Measurements from ENCODE around the gene CNTNAP5. TPM values are rescaled to one million over a fixed set of nuclear protein-coding genes. Genes with fewer than 3 reads are reported as not detected.

CNTNAP5 gene
- total RNA-seq, 2 experiments from 2014 or later, result not detected

DNA sequence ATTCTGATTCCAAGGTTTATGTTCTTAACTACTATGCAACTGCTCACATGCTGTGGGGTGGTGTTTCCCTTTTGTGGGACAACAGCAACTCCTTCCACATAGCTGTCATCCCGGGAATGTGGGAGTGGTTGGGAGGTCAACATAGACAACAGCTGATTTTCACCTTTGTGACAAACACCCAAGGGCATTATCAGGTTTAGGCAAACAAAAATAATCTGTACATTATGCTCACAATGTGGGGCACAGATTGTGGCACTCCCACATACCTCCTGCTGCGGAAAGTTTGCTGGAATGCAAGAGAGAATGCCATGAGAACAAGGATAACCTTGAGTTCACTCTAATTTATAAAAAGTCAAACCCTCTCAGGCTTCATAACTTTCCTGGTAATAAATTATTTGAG lies 582.6 kb downstream of the CNTNAP5 start:
- POLR2A ChIA-PET, result no interaction called here
- Mint-ChIP-seq H3K4me1 (no peaks in the 10 kb centered on the region), H3K4me3 (no peak overlapping the region), H3K27ac (no peak overlapping the region), H3K36me3 (ENCODE audit: low read depth) (no peaks in the 10 kb centered on the region), H3K27me3 (no peaks in the 10 kb centered on the region), H3K9me3 (no peaks in the 10 kb centered on the region)
- DNase-seq, result no peak
- CTCF ChIA-PET, result no interaction called here

DNA sequence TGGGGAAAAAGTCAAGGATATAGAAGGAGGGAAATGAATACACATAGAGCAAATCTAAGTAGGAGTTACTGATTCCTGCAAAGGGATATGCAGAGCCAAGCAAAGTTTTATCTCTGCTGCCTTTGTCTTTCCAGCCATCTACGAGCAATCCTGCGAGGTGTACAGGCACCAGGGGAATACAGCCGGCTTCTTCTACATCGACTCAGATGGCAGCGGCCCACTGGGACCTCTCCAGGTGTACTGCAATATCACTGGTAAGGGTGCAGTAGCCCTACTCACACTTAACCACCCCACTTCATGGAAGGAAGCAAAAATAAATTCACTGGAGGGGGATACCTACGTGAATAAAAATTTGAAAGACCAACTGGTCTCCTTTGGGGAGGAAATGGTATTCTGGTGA lies 584.6 kb downstream of the CNTNAP5 start:
- Mint-ChIP-seq H3K27ac (no peak overlapping the region), H3K9me3 (no peaks in the 10 kb centered on the region), H3K4me1 (no peaks in the 10 kb centered on the region), H3K36me3 (ENCODE audit: low read depth) (no peaks in the 10 kb centered on the region), H3K4me3 (no peak overlapping the region), H3K27me3 (no peaks in the 10 kb centered on the region)
- no peak for DNase-seq
- ChIA-PET CTCF (no interaction called here), POLR2A (no interaction called here)

DNA sequence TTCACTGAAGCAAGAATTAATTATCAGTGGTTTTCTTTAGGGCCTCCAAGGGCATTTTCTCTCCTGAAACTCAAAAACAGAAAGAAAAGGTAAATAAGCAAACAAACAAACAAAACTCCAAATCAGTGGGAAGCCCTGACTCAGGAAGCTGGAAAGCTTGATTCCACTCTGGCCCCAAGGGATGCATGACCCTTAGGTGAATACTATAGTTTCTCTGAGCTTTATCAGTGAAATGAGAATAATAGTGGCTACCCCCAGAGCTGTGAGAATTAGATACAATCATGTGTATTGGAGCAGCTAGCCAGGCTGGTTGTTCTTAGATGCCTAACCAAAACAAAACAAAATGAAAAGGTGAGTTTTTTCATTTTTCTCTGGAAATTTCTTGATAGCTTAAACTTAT lies 585.1 kb downstream of the CNTNAP5 start:
- ChIA-PET POLR2A (no interaction called here), CTCF (no interaction called here)
- no peak for DNase-seq
- H3K9me3 Mint-ChIP-seq, result no peaks in the 10 kb centered on the region
- H3K4me3 Mint-ChIP-seq, result no peak overlapping the region
- H3K4me1 Mint-ChIP-seq, result no peaks in the 10 kb centered on the region
- no peak overlapping the region for H3K27ac Mint-ChIP-seq
- no peaks in the 10 kb centered on the region for H3K27me3 Mint-ChIP-seq
- H3K36me3 Mint-ChIP-seq (ENCODE audit: low read depth), result no peaks in the 10 kb centered on the region

DNA sequence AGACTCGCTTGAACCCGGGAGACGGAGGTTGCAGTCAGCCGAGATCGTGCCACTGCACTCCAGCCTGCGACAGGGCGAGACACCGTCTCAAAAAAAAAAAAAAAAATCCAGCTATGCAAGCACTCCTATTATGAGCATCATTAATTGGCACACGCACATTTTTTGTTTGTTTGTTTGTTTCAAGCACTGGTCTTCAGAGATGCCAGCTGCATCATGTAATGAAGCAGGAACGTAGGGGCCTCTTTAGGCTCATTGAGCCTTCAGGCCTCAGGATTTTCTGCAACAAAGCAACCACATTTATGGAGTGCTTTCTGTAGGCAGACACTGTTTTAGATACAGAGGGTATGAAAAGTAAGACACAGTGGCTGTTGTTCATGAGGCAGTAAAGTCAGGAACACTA lies 585.8 kb downstream of the CNTNAP5 start:
- Mint-ChIP-seq H3K9me3 (no peaks in the 10 kb centered on the region), H3K4me1 (no peaks in the 10 kb centered on the region), H3K27me3 (no peaks in the 10 kb centered on the region), H3K27ac (no peak overlapping the region), H3K4me3 (no peak overlapping the region), H3K36me3 (ENCODE audit: low read depth) (no peaks in the 10 kb centered on the region)
- CTCF ChIA-PET, result no interaction called here
- POLR2A ChIA-PET, result no interaction called here
- DNase-seq, result no peak

DNA sequence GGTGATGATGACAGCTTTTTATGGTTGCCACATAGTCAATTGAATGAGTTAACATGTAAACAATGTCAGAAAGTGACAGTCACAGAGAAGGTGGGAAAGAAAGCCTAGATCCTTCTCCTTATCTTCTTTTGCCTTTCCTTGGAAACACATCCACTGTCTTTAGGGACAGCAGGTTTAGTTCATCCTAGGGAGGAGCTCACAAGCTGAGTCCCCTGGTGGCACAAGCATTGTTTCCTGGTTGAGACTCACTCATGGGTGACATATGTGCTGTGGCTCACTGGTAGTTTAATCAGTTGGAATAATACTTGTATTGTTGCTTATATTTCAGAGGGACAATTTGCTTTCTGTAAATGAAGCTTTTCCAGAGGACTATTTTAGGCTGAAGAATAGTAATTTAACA lies 598.5 kb downstream of the CNTNAP5 start:
- H3K4me3 Mint-ChIP-seq, result no peak overlapping the region
- DNase-seq, result no peak
- H3K27me3 Mint-ChIP-seq, result no peaks in the 10 kb centered on the region
- ChIA-PET POLR2A (no interaction called here), CTCF (no interaction called here)
- peaks cover 7% of the 10 kb centered on the region for H3K9me3 Mint-ChIP-seq
- H3K27ac Mint-ChIP-seq, result no peak overlapping the region
- no peaks in the 10 kb centered on the region for H3K4me1 Mint-ChIP-seq
- H3K36me3 Mint-ChIP-seq (ENCODE audit: low read depth), result no peaks in the 10 kb centered on the region

DNA sequence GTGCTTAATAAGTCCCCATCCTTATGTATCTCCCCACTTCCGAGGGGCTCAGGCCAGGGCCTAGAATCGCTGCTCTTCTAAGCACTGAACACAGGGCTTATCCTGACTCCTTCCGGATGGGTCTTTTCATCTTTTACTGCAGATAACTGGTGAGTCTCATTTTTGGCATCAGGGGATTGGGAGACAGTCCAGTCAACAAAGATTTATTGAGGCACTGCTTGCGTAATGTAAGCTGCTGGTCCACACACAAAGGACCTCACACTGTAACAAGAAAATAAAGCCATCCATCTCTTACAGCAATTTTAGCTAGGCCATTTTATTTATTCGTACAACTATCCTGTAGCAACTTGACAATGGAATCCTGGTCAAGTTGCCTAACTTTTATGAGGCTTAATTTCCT lies 600.5 kb downstream of the CNTNAP5 start:
- H3K27ac Mint-ChIP-seq, result no peak overlapping the region
- no peak overlapping the region for H3K4me3 Mint-ChIP-seq
- H3K9me3 Mint-ChIP-seq, result peaks cover 3% of the 10 kb centered on the region
- CTCF ChIA-PET, result no interaction called here
- no peaks in the 10 kb centered on the region for H3K36me3 Mint-ChIP-seq (ENCODE audit: low read depth)
- POLR2A ChIA-PET, result no interaction called here
- DNase-seq, result no peak
- H3K27me3 Mint-ChIP-seq, result no peaks in the 10 kb centered on the region
- no peaks in the 10 kb centered on the region for H3K4me1 Mint-ChIP-seq

DNA sequence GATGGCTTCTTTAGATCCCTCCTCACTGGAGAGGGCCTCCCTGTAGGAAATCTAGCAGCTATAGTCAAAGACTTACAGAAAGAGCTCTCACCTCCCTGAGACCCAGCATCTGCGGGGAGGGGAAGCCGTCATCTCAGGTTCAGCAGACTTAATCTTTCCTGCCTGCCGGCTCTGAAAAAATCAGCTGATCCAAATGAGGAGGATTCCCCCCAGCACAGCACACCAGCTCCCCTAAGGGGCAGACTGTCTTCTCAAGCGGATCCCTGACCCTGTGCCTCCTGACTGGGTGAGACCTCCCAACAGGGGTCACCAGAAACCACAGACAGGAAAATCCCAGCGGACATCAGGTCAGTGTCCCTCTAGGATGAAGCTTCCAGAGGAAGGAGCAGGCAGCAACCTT lies 601.9 kb downstream of the CNTNAP5 start:
- Mint-ChIP-seq H3K27ac (no peak overlapping the region), H3K4me1 (no peaks in the 10 kb centered on the region), H3K9me3 (peaks cover 3% of the 10 kb centered on the region), H3K4me3 (no peak overlapping the region), H3K36me3 (ENCODE audit: low read depth) (no peaks in the 10 kb centered on the region), H3K27me3 (no peaks in the 10 kb centered on the region)
- POLR2A ChIA-PET, result no interaction called here
- no peak for DNase-seq
- CTCF ChIA-PET, result no interaction called here

DNA sequence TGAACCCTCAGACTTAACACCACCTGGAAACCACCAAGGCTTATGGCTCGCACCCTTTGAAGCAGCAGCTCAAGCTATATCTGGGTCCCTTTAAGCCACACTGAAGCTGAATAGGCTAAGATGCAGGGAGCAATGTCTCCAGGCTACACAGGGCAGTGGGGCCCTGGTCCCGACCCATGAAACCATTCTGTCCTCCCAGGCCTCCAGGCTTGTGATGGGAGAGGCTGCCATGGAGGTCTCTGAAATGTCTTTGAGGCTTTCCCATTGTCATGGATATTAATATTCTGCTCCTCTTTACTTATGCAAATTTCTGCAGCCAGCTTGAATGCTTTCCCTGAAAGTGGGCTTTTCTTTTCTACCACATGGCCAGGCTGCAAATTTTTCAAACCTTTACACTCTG lies 608.7 kb downstream of the CNTNAP5 start:
- Mint-ChIP-seq H3K36me3 (ENCODE audit: low read depth) (no peaks in the 10 kb centered on the region), H3K27me3 (no peaks in the 10 kb centered on the region), H3K4me3 (no peak overlapping the region), H3K9me3 (peaks cover 4% of the 10 kb centered on the region), H3K27ac (no peak overlapping the region), H3K4me1 (no peaks in the 10 kb centered on the region)
- POLR2A ChIA-PET, result no interaction called here
- DNase-seq, result no peak
- CTCF ChIA-PET, result no interaction called here

DNA sequence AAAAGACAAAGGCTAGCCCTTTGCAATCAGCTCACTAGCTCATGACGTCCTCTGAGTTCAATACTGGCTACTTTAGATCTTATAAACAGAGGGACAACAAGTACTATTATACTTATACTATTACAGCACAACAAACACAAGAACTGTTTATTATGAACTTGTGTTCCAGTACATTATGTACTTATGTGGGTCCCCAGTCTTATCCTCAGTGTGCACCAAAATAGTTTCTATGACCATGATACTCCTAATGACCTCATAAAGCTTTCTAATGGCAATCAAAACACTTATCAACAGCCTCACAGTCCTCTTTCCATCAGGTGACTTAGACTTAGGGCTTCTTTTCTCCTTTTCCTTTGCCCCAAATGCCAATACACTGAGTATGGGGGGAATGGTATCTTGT lies 614.4 kb downstream of the CNTNAP5 start:
- H3K9me3 Mint-ChIP-seq, result peaks cover 5% of the 10 kb centered on the region
- no peaks in the 10 kb centered on the region for H3K36me3 Mint-ChIP-seq (ENCODE audit: low read depth)
- no peak overlapping the region for H3K27ac Mint-ChIP-seq
- no peak overlapping the region for H3K4me3 Mint-ChIP-seq
- POLR2A ChIA-PET, result no interaction called here
- DNase-seq, result no peak
- no peaks in the 10 kb centered on the region for H3K4me1 Mint-ChIP-seq
- CTCF ChIA-PET, result no interaction called here
- H3K27me3 Mint-ChIP-seq, result no peaks in the 10 kb centered on the region

DNA sequence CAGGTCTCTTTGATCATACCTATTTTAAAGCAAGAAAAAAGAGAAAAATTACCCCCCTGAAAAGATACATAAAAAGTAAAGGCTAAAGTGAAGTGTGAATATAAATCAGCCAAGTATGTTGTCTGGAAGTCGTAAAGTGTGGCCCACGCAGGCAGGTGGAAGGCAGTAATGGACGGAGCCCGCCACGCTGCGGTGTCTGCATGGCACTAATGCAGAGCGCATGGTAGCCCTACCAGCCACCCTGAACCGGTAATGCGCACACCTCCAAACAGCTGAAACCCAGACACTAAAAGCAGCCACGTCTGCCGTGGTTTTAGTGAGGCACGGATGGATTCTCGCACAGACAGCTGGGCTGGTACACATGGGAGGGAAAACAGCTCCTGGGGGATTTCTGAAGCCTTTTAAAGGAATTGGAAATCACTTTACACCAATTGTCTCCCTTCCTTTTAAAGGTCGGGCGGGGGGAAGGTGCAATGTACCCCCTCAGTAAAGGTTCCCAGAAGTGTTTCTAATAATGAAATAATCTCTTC lies 615.2 kb downstream of the CNTNAP5 start:
- POLR2A ChIA-PET, result no interaction called here
- no peaks in the 10 kb centered on the region for H3K4me1 Mint-ChIP-seq
- DNase-seq, result no peak
- peaks cover 5% of the 10 kb centered on the region for H3K9me3 Mint-ChIP-seq
- H3K36me3 Mint-ChIP-seq (ENCODE audit: low read depth), result no peaks in the 10 kb centered on the region
- H3K4me3 Mint-ChIP-seq, result no peak overlapping the region
- H3K27me3 Mint-ChIP-seq, result no peaks in the 10 kb centered on the region
- no peak overlapping the region for H3K27ac Mint-ChIP-seq
- CTCF ChIA-PET, result no interaction called here

DNA sequence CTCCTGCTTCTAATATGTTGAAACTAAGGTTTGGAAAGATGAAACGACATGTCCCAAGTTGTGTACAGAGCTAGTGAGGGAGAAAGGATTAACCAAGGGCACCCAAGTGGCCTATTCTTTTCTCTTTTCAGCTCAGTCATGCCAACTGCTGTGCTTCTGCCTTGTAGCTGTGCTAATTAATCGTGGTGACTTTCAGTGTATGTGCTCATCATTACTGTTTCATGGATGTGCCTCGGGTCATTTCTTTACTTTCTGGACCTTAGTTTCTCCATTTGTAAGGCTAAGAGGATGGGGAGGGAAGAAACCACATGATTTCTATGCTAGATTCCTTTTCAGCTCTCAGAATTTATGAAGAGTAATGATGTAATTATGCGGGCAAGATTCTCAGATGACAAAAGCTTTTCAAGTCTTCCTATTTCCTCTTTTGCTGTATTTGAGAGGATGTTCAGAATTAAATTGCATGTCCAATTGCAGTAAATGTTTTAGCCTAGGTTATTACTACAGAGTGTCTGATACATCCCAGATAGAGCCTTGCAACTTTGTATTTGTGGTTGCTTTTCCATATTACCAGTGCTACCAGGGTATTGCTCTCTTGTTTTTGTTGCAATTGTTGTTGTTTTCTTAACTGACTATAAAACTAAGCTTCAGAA lies 621.2 kb downstream of the CNTNAP5 start:
- Mint-ChIP-seq H3K36me3 (ENCODE audit: low read depth) (no peaks in the 10 kb centered on the region), H3K4me3 (no peak overlapping the region), H3K27ac (no peak overlapping the region), H3K4me1 (no peaks in the 10 kb centered on the region), H3K9me3 (peaks cover 17% of the 10 kb centered on the region), H3K27me3 (no peaks in the 10 kb centered on the region)
- ChIA-PET CTCF (no interaction called here), POLR2A (no interaction called here)
- no peak for DNase-seq

DNA sequence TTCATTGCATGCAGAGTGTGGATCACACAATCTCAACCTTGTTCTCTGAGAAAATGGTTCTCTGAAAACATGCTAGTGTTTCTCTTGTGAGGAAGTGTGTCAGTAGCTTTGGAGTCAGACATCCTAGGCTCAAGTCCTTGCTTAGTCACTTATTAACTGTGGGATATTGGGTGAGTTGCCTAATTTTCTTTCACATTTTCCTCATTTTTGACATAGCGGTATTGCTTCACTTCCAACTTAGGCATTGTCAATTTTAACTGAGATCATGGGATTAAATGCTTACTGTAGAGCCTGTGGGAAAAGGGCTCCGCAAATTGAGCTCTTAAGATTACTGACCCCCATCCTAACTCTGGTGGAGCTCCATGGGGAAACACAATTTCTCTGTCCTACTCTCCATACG lies 622.2 kb downstream of the CNTNAP5 start:
- no peaks in the 10 kb centered on the region for H3K4me1 Mint-ChIP-seq
- peaks cover 19% of the 10 kb centered on the region for H3K9me3 Mint-ChIP-seq
- POLR2A ChIA-PET, result no interaction called here
- no peak overlapping the region for H3K27ac Mint-ChIP-seq
- no peak overlapping the region for H3K4me3 Mint-ChIP-seq
- CTCF ChIA-PET, result no interaction called here
- no peak for DNase-seq
- H3K36me3 Mint-ChIP-seq (ENCODE audit: low read depth), result no peaks in the 10 kb centered on the region
- H3K27me3 Mint-ChIP-seq, result no peaks in the 10 kb centered on the region

DNA sequence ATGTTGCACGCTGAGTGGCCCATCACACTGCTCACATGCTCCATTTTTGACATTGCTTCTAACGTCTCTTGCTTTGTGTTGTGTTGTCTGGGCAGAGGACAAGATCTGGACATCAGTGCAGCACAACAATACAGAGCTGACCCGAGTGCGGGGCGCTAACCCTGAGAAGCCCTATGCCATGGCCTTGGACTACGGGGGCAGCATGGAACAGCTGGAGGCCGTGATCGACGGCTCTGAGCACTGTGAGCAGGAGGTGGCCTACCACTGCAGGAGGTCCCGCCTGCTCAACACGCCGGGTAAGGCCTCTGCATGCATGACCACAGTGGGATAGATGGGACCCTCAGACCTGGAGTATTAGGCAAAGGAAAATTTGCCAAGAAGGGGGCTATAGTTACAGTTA lies 622.6 kb downstream of the CNTNAP5 start:
- no peaks in the 10 kb centered on the region for H3K27me3 Mint-ChIP-seq
- H3K4me1 Mint-ChIP-seq, result no peaks in the 10 kb centered on the region
- POLR2A ChIA-PET, result no interaction called here
- no peak overlapping the region for H3K27ac Mint-ChIP-seq
- H3K4me3 Mint-ChIP-seq, result no peak overlapping the region
- H3K9me3 Mint-ChIP-seq, result peaks cover 19% of the 10 kb centered on the region
- CTCF ChIA-PET, result no interaction called here
- no peaks in the 10 kb centered on the region for H3K36me3 Mint-ChIP-seq (ENCODE audit: low read depth)
- no peak for DNase-seq

DNA sequence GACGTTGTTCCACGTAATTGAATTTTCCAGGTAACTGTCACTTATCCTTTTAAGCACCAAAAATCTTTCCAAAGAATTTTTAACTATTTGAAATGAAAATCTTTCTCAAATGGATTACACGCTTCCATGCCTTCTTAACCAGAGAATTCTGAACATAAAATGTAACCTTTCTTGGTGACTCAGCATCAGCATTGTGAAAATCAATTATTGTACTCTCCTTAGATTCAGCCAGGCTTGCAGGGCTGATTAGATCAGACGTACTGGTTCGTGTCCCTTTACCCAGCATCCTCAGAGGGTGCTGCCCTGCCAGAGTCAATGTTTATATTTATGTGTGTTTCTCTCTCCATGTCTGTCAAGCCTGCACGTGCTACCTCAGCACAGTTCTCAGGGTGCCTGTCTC lies 623.9 kb downstream of the CNTNAP5 start:
- H3K4me1 Mint-ChIP-seq, result no peaks in the 10 kb centered on the region
- peaks cover 17% of the 10 kb centered on the region for H3K9me3 Mint-ChIP-seq
- DNase-seq, result no peak
- no peak overlapping the region for H3K4me3 Mint-ChIP-seq
- POLR2A ChIA-PET, result no interaction called here
- H3K27me3 Mint-ChIP-seq, result no peaks in the 10 kb centered on the region
- no peak overlapping the region for H3K27ac Mint-ChIP-seq
- no peaks in the 10 kb centered on the region for H3K36me3 Mint-ChIP-seq (ENCODE audit: low read depth)
- CTCF ChIA-PET, result no interaction called here

DNA sequence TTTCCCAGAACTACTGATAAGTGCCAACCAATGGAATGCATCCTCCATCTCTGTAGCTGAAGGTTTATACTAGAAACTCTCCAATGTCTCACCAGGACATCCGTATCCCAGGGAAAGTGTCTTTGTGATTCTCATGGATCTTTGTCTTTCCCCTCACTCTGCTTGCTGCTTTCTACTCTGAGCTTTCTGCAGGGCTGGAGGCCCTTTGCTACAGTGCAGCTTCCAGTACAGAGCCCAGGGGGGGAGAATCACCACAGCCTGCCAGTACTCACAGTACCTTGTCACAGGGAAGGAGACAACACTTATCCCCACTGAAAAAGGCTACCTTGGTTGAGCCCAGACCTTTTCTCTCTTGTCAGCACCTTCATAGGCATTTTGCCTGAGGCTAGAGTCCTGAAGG lies 627.0 kb downstream of the CNTNAP5 start:
- ChIA-PET CTCF (no interaction called here), POLR2A (no interaction called here)
- no peak overlapping the region for H3K27ac Mint-ChIP-seq
- H3K27me3 Mint-ChIP-seq, result no peaks in the 10 kb centered on the region
- H3K4me1 Mint-ChIP-seq, result no peaks in the 10 kb centered on the region
- no peak overlapping the region for H3K4me3 Mint-ChIP-seq
- no peaks in the 10 kb centered on the region for H3K36me3 Mint-ChIP-seq (ENCODE audit: low read depth)
- peaks cover 17% of the 10 kb centered on the region for H3K9me3 Mint-ChIP-seq
- DNase-seq, result no peak

Measured in activated CD4-positive, alpha-beta memory T cell treated with anti-CD3 and anti-CD28 coated beads, Interleukin-2, amount 10 ng/mL, durations not matched to agents 7 days and 5 days (primary cell).